Ishikawa (cell line): Measurements from ENCODE around the gene F13A1.
A peak's percentile ranks its signal among the peaks of the same experiment; 100 is the strongest.

ENCODE experiments used
- CEBPB ChIP-seq: IDR thresholded peaks from 2 replicates; pipeline ENCODE4 v1.6.1; 2012
- CREB1 ChIP-seq: IDR thresholded peaks from 2 replicates; pipeline ENCODE4 v1.6.1; 2012; ENCODE audit warnings: low read depth
- EGR1 ChIP-seq: IDR thresholded peaks from 2 replicates; pipeline ENCODE4 v1.6.1; 2012
- EP300 ChIP-seq: IDR thresholded peaks from 2 replicates; pipeline ENCODE4 v1.6.1; 2012; ENCODE audit warnings: borderline replicate concordance
- FOXM1 ChIP-seq: IDR thresholded peaks from 2 replicates; pipeline ENCODE4 v1.6.1; 2012; ENCODE audit warnings: low read depth, borderline replicate concordance
- NFIC ChIP-seq: IDR thresholded peaks from 2 replicates; pipeline ENCODE4 v1.6.1; 2012
- RAD21 ChIP-seq: IDR thresholded peaks from 2 replicates; pipeline ENCODE4 v1.6.1; 2012; ENCODE audit warnings: low read depth
- TAF1 ChIP-seq: IDR thresholded peaks from 2 replicates; pipeline ENCODE4 v1.6.1; 2012; ENCODE audit warnings: low read depth, mild to moderate bottlenecking
- TCF12 ChIP-seq: IDR thresholded peaks from 2 replicates; pipeline ENCODE4 v1.6.1; 2012; ENCODE audit warnings: low read depth
- TEAD4 ChIP-seq: IDR thresholded peaks from 2 replicates; pipeline ENCODE4 v1.6.1; 2012
- USF1 ChIP-seq: IDR thresholded peaks from 2 replicates; pipeline ENCODE4 v1.6.1; 2012
- YY1 ChIP-seq: IDR thresholded peaks from 2 replicates; pipeline ENCODE4 v1.6.1; 2012; ENCODE audit warnings: low read depth
- ZBTB7A ChIP-seq: IDR thresholded peaks from 2 replicates; pipeline ENCODE4 v1.6.1; 2012; ENCODE audit warnings: low read depth
- TF ChIP-seq, protein P1 (sequence below): IDR thresholded peaks from 2 replicates; pipeline ENCODE4 v1.6.1; 2012
- TF ChIP-seq, protein P2 (sequence below): IDR thresholded peaks from 2 replicates; pipeline ENCODE4 v1.6.1; 2012; ENCODE audit warnings: low read depth, mild to moderate bottlenecking

The F13A1 gene

DNA sequence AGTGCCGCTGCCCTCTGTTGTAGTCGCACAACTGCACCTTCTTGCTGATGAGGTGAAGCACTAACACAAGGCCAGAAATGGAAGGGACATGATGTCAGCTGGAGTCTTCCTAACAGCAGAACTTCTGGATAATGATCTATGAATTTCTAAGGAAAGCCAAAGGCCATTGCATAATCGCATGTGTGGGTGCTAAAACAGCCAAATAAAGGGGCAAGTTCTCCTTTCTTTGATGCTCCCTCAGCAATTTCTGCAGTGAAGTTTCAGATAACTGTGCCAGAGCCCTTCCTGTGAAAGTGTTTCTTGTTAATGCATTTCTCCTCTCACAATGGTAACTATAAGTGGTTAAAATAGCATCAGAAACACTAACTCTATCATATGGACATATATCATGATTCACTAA lies 8.0 kb upstream of the F13A1 start:
- TF ChIP-seq ZBTB7A (no peak), EP300 (no peak), CEBPB (no peak), YY1 (no peak), CREB1 (no peak), NFIC (no peak), TCF12 (no peak), RAD21 (no peak), TEAD4 (no peak), EGR1 (no peak), USF1 (no peak), TAF1 (no peak)
- TF ChIP-seq, protein P1, sequence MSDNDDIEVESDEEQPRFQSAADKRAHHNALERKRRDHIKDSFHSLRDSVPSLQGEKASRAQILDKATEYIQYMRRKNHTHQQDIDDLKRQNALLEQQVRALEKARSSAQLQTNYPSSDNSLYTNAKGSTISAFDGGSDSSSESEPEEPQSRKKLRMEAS, result no peak
- TF ChIP-seq, protein P2, sequence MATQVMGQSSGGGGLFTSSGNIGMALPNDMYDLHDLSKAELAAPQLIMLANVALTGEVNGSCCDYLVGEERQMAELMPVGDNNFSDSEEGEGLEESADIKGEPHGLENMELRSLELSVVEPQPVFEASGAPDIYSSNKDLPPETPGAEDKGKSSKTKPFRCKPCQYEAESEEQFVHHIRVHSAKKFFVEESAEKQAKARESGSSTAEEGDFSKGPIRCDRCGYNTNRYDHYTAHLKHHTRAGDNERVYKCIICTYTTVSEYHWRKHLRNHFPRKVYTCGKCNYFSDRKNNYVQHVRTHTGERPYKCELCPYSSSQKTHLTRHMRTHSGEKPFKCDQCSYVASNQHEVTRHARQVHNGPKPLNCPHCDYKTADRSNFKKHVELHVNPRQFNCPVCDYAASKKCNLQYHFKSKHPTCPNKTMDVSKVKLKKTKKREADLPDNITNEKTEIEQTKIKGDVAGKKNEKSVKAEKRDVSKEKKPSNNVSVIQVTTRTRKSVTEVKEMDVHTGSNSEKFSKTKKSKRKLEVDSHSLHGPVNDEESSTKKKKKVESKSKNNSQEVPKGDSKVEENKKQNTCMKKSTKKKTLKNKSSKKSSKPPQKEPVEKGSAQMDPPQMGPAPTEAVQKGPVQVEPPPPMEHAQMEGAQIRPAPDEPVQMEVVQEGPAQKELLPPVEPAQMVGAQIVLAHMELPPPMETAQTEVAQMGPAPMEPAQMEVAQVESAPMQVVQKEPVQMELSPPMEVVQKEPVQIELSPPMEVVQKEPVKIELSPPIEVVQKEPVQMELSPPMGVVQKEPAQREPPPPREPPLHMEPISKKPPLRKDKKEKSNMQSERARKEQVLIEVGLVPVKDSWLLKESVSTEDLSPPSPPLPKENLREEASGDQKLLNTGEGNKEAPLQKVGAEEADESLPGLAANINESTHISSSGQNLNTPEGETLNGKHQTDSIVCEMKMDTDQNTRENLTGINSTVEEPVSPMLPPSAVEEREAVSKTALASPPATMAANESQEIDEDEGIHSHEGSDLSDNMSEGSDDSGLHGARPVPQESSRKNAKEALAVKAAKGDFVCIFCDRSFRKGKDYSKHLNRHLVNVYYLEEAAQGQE, result no peak

DNA sequence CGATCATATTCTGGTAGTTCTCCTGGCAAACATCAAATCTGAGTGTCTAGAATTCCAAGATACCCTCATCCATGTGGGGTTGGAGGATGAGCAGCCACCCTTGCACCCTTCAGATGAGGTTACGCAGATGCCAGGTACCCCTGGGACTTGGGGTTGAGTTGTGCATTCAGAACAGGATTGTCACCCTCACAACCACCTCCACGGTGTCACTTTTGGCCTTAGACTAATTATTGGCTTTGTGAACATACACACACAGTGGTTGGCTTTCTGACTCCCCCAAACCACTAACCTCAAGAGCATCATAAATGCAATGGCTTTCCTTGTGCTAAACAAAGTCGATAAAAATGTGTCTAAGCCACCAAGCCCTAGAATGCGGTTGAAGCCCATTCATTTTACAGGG lies 2.9 kb upstream of the F13A1 start:
- TF ChIP-seq TAF1 (no peak), CREB1 (no peak), USF1 (no peak), ZBTB7A (no peak), FOXM1 (no peak), EGR1 (no peak), NFIC (no peak), TEAD4 (no peak), YY1 (no peak), TCF12 (no peak), EP300 (no peak)

- TF ChIP-seq NFIC, result no peak
- no peak for TF ChIP-seq RAD21
Observed at GRCh38 chr6:6320901-6321300, 439 bp upstream of the F13A1 start.

DNA sequence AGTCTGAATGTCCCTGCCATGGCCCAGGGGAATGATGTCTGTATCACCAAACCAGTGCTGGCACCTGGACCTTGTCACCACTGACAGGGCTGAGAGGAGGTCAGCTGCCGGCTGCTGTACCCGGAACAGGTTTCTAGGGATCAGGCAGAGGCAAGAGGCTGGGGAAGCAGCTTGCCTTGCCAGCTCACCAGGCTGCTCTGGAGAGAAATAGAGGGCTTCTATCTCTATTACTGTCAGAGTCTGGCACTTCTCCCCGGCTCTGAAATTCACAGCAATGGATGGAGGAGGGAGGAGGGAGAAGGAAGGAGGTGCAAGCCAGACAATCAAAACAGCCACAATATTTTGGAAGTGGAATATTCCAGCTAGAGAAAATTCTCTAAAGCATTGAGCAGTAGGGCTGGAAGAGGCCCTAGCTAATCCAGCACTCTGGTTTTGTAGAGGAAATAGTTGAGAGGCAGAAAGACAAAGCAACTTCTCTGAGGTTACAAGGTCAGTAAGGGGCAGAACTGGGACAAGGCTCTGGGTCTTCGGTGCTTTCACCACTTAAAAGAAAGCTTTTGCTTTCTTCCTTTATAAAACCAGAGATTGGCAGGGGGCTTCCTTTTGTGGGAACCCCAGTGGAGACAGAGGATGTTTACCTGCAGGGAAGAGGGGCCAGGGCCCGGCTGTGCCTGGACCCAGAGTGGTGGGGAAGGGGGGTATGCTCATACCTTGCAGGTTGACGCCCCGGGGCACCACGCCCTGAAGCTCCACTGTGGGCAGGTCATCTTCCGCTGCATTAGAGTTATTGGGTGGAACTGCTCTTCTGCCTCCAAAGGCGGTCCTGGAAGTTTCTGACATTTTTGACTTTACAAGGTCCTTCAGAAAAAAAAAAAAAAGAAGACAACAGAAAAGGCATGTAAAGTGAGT lies 2.4 kb downstream of the F13A1 start:
- TF ChIP-seq, protein P1, result no peak
- TF ChIP-seq TCF12 (no peak), TAF1 (no peak), USF1 (no peak), FOXM1 (no peak), CREB1 (no peak)

GRCh38 chr6:6317386-6317785 lies 3.1 kb downstream of the F13A1 start:
- TF ChIP-seq, protein P2, result no peak
- TF ChIP-seq ZBTB7A (no peak), RAD21 (no peak)

GRCh38 chr6:6315660-6316059 lies 4.8 kb downstream of the F13A1 start:
- no peak for TF ChIP-seq YY1
- TF ChIP-seq RAD21, result peak; percentile 59
